ENCODE data around the gene IGF2R.

IGF2R gene

GRCh38 chr6:160042014-160042773, 73.3 kb downstream of the IGF2R start:
- DNase-seq (ENCODE audit: extremely low read depth in 1 of 2, low read depth in 1 of 2): no peak

DNA sequence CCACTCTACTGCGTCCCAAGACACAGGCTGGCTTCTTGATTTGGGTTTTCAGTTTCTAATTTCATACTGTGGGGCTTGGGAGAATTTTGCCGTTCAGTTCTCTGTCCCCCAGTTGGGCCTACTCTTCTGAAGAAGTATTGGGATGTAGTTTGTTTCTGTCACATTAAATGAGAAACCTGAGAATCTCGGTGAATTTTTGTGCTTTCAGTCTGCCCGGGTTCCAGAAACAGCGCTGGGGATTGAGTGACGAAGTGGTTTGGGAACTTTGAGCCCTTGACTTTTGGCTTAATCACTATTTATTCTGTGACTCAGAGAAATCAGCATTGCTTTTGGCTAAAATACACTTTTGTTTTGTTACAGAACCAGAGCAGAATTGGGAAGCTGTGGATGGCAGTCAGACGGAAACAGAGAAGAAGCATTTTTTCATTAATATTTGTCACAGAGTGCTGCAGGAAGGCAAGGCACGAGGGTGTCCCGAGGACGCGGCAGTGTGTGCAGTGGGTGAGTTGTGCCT, 74.0 kb downstream of the IGF2R start:
- DNase-seq (ENCODE audit: extremely low read depth in 1 of 2, low read depth in 1 of 2): no peak

GRCh38 chr6:160043784-160044183, 74.9 kb downstream of the IGF2R start:
- DNase-seq (ENCODE audit: extremely low read depth in 1 of 2, low read depth in 1 of 2): no peak

DNA sequence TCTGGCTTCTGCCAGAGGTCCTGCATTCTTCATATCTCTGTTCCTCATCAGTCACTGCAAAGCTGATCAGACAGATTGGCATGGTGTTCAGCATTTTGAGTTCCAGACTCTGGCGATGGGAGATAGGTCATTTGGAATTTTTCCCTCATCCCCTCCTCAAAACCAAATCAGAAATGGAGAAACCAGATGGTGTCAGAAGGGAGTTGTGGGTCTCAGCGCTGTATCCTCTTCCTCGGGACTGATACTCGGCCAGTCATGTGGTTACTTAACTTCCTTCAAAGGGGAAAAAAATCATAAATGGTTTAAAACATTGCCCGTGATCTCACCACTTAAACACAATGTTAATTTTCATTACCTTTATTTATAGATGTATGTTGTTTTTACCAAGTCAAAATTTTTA, 75.8 kb downstream of the IGF2R start:
- DNase-seq (ENCODE audit: extremely low read depth in 1 of 2, low read depth in 1 of 2): no peak

GRCh38 chr6:160048471-160048870, 79.6 kb downstream of the IGF2R start:
- no peak for DNase-seq (ENCODE audit: extremely low read depth in 1 of 2, low read depth in 1 of 2)

GRCh38 chr6:160049346-160049745, 80.5 kb downstream of the IGF2R start:
- no peak for DNase-seq (ENCODE audit: extremely low read depth in 1 of 2, low read depth in 1 of 2)

- DNase-seq (ENCODE audit: extremely low read depth in 1 of 2, low read depth in 1 of 2): no peak
Measured at GRCh38 chr6:160050022-160050421, 81.1 kb downstream of the IGF2R start.

GRCh38 chr6:160051390-160051789, 82.5 kb downstream of the IGF2R start:
- DNase-seq (ENCODE audit: extremely low read depth in 1 of 2, low read depth in 1 of 2): no peak

GRCh38 chr6:160054271-160054670, 85.4 kb downstream of the IGF2R start:
- no peak for DNase-seq (ENCODE audit: extremely low read depth in 1 of 2, low read depth in 1 of 2)

DNA sequence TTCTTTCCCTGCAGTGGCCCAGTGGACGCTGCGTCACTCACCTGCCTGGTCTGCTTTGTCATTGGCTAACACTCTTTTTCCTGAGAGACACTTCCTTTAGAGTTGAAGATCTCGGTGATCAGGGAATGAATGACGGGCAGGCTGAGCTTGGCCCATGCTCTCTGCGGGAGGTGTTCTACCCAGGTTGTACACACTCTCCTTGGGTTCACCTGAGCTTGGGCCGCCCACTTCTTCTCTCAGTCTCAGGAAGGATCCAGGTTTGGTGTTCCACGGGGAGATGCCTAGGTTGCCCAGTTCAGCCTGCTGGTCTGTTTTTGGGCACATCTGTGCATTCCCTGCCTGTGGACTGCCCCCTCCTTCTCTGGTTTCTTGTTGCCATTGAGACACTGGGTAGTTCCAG, 86.0 kb downstream of the IGF2R start:
- DNase-seq (ENCODE audit: extremely low read depth in 1 of 2, low read depth in 1 of 2): no peak

GRCh38 chr6:160055378-160055777, 86.5 kb downstream of the IGF2R start:
- no peak for DNase-seq (ENCODE audit: extremely low read depth in 1 of 2, low read depth in 1 of 2)

GRCh38 chr6:160055813-160056212, 86.9 kb downstream of the IGF2R start:
- no peak for DNase-seq (ENCODE audit: extremely low read depth in 1 of 2, low read depth in 1 of 2)

DNA sequence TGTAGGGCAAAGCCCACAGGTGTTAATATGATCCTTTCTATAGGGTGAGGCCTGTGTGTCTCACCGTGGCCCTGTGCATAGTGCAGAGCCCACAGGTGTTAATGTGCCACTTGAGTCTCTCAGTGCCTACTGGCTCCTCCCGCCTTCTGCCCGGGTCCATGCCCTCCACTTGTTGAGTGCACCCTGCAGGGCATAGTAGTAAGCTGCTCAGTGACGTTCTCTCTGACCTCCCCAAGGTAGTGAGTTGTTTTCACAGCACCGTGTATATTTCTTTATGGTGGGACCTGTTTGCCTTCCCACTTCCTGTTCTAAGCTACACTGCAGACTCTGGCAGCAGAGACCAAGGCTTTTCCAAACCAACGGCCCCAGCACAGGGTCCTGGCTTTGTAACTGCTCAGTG, 88.2 kb downstream of the IGF2R start:
- DNase-seq (ENCODE audit: extremely low read depth in 1 of 2, low read depth in 1 of 2): no peak

GRCh38 chr6:160058603-160059215, 89.8 kb downstream of the IGF2R start:
- no peak for DNase-seq (ENCODE audit: extremely low read depth in 1 of 2, low read depth in 1 of 2)

GRCh38 chr6:160060221-160060620, 91.3 kb downstream of the IGF2R start:
- no peak for DNase-seq (ENCODE audit: extremely low read depth in 1 of 2, low read depth in 1 of 2)

GRCh38 chr6:160060920-160061447, 92.1 kb downstream of the IGF2R start:
- DNase-seq (ENCODE audit: extremely low read depth in 1 of 2, low read depth in 1 of 2): no peak

- no peak for DNase-seq (ENCODE audit: extremely low read depth in 1 of 2, low read depth in 1 of 2)
Measured at GRCh38 chr6:160063771-160064413, 95.0 kb downstream of the IGF2R start.

GRCh38 chr6:160065200-160065599, 96.3 kb downstream of the IGF2R start:
- DNase-seq (ENCODE audit: extremely low read depth in 1 of 2, low read depth in 1 of 2): no peak

DNA sequence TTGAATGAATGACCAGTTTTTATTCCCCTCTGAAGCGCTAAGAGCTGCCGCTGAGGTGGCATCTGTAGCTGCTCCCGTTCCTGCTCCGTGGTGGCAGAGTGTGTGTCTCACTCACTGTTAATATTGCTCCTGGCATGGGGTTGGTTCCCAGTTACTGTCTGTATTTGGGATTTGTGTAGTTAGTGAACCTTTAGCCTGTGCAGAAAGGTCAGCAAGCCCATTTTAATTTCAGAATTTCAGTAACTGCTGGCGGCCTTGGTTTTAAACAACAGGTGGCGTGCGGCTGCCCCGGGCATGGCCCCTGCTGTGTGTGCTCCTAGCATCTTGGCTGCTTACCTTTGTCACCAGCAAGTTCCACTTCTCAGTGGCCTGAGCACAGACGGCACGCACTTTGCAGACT, 98.7 kb downstream of the IGF2R start:
- no peak for DNase-seq (ENCODE audit: extremely low read depth in 1 of 2, low read depth in 1 of 2)

DNA sequence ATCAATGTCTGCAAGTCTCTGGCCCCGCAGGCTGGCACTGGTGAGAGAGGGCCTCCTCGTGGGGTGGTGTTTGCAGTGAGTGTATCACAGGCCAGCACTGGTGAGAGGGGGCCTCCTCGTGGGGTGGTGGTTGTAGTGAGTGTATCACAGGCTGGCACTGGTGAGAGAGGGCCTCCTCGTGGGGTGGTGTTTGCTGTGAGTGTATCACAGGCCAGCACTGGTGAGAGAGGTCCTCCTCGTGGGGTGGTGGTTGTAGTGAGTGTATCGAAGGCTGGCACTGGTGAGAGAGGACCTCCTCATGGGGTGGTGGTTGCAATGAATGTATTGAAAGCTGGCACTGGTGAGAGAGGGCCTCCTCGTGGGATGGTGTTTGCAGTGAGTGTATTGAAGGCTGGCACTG, 99.5 kb downstream of the IGF2R start:
- no peak for DNase-seq (ENCODE audit: extremely low read depth in 1 of 2, low read depth in 1 of 2)

- DNase-seq (ENCODE audit: extremely low read depth in 1 of 2, low read depth in 1 of 2): no peak
Measured at GRCh38 chr6:160069050-160069454, 100.2 kb downstream of the IGF2R start.

DNA sequence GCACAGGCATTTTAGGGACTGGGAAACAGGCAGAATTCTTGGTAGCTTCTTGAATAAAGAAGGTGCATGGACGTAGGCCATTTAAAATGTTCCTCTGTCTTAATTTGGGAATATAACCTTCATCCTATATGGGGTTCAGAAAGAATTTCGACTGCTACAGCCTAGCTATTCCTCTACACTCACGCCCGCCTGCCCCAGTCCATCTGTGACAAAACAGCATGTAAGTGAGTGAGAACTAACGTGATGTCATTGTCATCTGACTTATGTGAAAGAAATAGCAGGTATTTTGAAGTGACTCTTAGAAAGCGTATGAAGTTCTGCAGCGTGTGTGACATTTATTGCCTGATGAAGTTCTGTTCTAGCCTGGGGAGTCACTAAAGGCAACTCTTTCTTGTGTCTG, 100.6 kb downstream of the IGF2R start:
- DNase-seq (ENCODE audit: extremely low read depth in 1 of 2, low read depth in 1 of 2): no peak

All from activated CD8-positive, alpha-beta memory T cell treated with anti-CD3 and anti-CD28 coated beads for 1 hour (primary cell).